ENCODE results near the gene UCKL1. TPM values are rescaled to one million over a fixed set of nuclear protein-coding genes. Genes with fewer than 3 reads are reported as not detected.
A peak's percentile ranks its signal among the peaks of the same experiment; 100 is the strongest.

Gene UCKL1
- total RNA-seq (2013) = 14.6 TPM
- 10 to 100 TPM; 10.9 to 65.8 (median 14.5) TPM for polyA plus RNA-seq
- polyA minus RNA-seq = 26.9 and 28.7 TPM in 2 replicates
- total RNA-seq = 5.0 to 16.4 (median 13.7) reads per million in 11 experiments

- H3K4me3 Mint-ChIP-seq = peak within 1 kb of the TSS; percentile 79 to 85
- TF ChIP-seq CTCF (IDR thresholded peaks at IDR 0.05) = peak; percentile 38
- H3K36me3 Mint-ChIP-seq = peaks cover 2 to 3% of the 10 kb centered on the region in 2 donors
- peak; percentile 83 to 84 (median 83) for DNase-seq
- peaks cover 30% of the 10 kb centered on the region for H3K4me1 Mint-ChIP-seq
- intact Hi-C loops (cut with micrococcal nuclease) = loop anchor here in 1 of 2 donors (1.0 to 5.0 kb wide), 4 partner anchors 24 to 249 kb away; partner anchors contain the start of genes ARFRP1, DNAJC5, TCEA2 and ZGPAT
- H3K27me3 Mint-ChIP-seq (ENCODE audit: low read depth in 3 of 3) = peaks cover 0 to 5% (median 2%) of the 10 kb centered on the region in 3 donors
- Histone ChIP-seq H3K4me2 (replicated peaks; ENCODE audit: extremely low read depth, low read length, poor library complexity, severe bottlenecking) (peak within 1 kb of the TSS; percentile 89), H3K36me3 (replicated peaks in 1 of 2; ENCODE audit: control insufficient read depth in 1 of 2, insufficient read depth in 2 of 2, low read length in 2 of 2) (no peaks in the 10 kb centered on the region), H4K20me1 (ENCODE audit: insufficient read depth, low read length) (peaks cover 50% of the 10 kb centered on the region), H3K4me3 (replicated peaks in 1 of 3; ENCODE audit: low read depth in 2 of 3, low read length in 3 of 3) (peak within 1 kb of the TSS; percentile 75 to 93 (median 82)), H3K27ac (ENCODE audit: low read depth in 1 of 2, low read length in 2 of 2) (peak within 1 kb of the TSS in 1 of 2 donors; percentile 76), H3K4me1 (ENCODE audit: control insufficient read depth in 1 of 2, insufficient read depth in 2 of 2, low read length in 2 of 2) (peaks cover 24 to 39% of the 10 kb centered on the region in 2 donors), H3K79me2 (ENCODE audit: insufficient read depth, low read length) (peaks cover 50% of the 10 kb centered on the region), H3K27me3 (ENCODE audit: control insufficient read depth in 2 of 2, insufficient read depth in 2 of 2, low read length in 2 of 2) (no peaks in the 10 kb centered on the region), H3K9ac (ENCODE audit: insufficient read depth, low read length, poor library complexity, severe bottlenecking) (peak within 1 kb of the TSS; percentile 85), H3K9me3 (replicated peaks in 1 of 2; ENCODE audit: control insufficient read depth in 1 of 2, insufficient read depth in 1 of 2, low read length in 2 of 2) (no peaks in the 10 kb centered on the region), H2AFZ (ENCODE audit: insufficient read depth, low read depth, low read length, poor library complexity, severe bottlenecking) (peak within 1 kb of the TSS; percentile 90)
- H3K9me3 Mint-ChIP-seq = no peaks in the 10 kb centered on the region
- WGBS (ENCODE audit: insufficient coverage) = under 1% methylated on average over 100 of the region's 105 CpGs
- peak within 1 kb of the TSS; percentile 11 to 90 (median 74) for H3K27ac Mint-ChIP-seq
These were observed at the start of gene UCKL1 for GRCh38 chr20:63955827-63956663. Gene UCKL1, minus strand, starts transcription at chr20:63956416. Its CDS starts 44 bp downstream, at chr20:63956372.

- Histone ChIP-seq H3K4me3 (replicated peaks in 1 of 3; ENCODE audit: low read depth in 2 of 3, low read length in 3 of 3) (no peak overlapping the region), H3K27ac (ENCODE audit: low read depth in 1 of 2, low read length in 2 of 2) (no peak overlapping the region), H4K20me1 (ENCODE audit: insufficient read depth, low read length) (peaks cover 37% of the 10 kb centered on the region), H3K4me2 (replicated peaks; ENCODE audit: extremely low read depth, low read length, poor library complexity, severe bottlenecking) (no peak overlapping the region), H3K36me3 (replicated peaks in 1 of 2; ENCODE audit: control insufficient read depth in 1 of 2, insufficient read depth in 2 of 2, low read length in 2 of 2) (peaks cover 73 to 98% of the 10 kb centered on the region in 2 donors), H2AFZ (ENCODE audit: insufficient read depth, low read depth, low read length, poor library complexity, severe bottlenecking) (no peak overlapping the region), H3K4me1 (ENCODE audit: control insufficient read depth in 1 of 2, insufficient read depth in 2 of 2, low read length in 2 of 2) (no peaks in the 10 kb centered on the region), H3K9me3 (replicated peaks in 1 of 2; ENCODE audit: control insufficient read depth in 1 of 2, insufficient read depth in 1 of 2, low read length in 2 of 2) (peaks cover 0 to 7% of the 10 kb centered on the region in 2 donors), H3K27me3 (ENCODE audit: control insufficient read depth in 2 of 2, insufficient read depth in 2 of 2, low read length in 2 of 2) (no peaks in the 10 kb centered on the region), H3K79me2 (ENCODE audit: insufficient read depth, low read length) (no peaks in the 10 kb centered on the region), H3K9ac (ENCODE audit: insufficient read depth, low read length, poor library complexity, severe bottlenecking) (no peak overlapping the region)
- Mint-ChIP-seq H3K4me3 (no peak overlapping the region), H3K36me3 (peaks cover 70 to 96% of the 10 kb centered on the region in 2 donors), H3K27me3 (ENCODE audit: low read depth in 3 of 3) (peaks cover 0 to 4% (median 0%) of the 10 kb centered on the region in 3 donors), H3K27ac (peak overlapping the region in 1 of 7 donors; percentile 68), H3K9me3 (peaks cover 7 to 15% (median 10%) of the 10 kb centered on the region in 7 donors), H3K4me1 (no peaks in the 10 kb centered on the region)
- intact Hi-C loops (cut with micrococcal nuclease) = no loop called here
- no peak for DNase-seq
- TF ChIP-seq CTCF (IDR thresholded peaks at IDR 0.05) = no peak
- 85% methylated on average over 3 of the region's 6 CpGs for WGBS (ENCODE audit: insufficient coverage)
These were observed 49.2 kb upstream of the UCKL1 start for GRCh38 chr20:64005394-64005793.
